HCT116 (cell line): ENCODE results near the gene GLOD4. TPM values are rescaled to one million over a fixed set of nuclear protein-coding genes. Genes with fewer than 3 reads are reported as not detected.

Experiments
- ATAC-seq: fragments of 200-7000 bp; cut with Tn5 transposase; 2 replicates; pipeline ENCODE4 v1.9.1; 2020; ENCODE audit warnings: mild to moderate bottlenecking, moderate library complexity
- BruUV-seq: library from RNA; stranded (reverse); fragments of 400-500 nt; replicated peaks from 2 replicates; lab custom pipeline; 2021; lab: Mats Ljungman, UMichigan
- CTCF ChIA-PET: fragments of 300-600 bp; sonication (Branson Sonifier 250); formaldehyde crosslinking; loops from one replicate; lab custom pipeline; 2021; ENCODE audit warnings: antibody characterized with exemption; lab: Charles Lee
- POLR2A ChIA-PET: fragments of 300-600, 350-600 bp; sonication (Branson Sonifier 250); formaldehyde crosslinking; loops from one replicate; lab custom pipeline; 2021; ENCODE audit warnings: antibody characterized with exemption; lab: Charles Lee
- RAD21 ChIA-PET, 2 experiments: fragments of 300-600 bp; sonication (Branson Sonifier 250); formaldehyde crosslinking; loops; one replicate each; lab custom pipeline; 2023; ENCODE audit warnings: low total read pairs in 2 of 2; ENCODE audit not compliant: uncharacterized antibody in 2 of 2, unreplicated experiment in 2 of 2, low non-redundant PET in 1 of 2; lab: Charles Lee
- DNase-seq: peaks from one replicate; pipeline ENCODE4 v3.0.0-alpha.2; 2010; ENCODE audit warnings: low read depth, low spot score
- H2AFZ ChIP-seq: fragments of 200-600 bp; shearing (Covaris generic), sonication (generic); 2 replicates; pipeline ENCODE4 v1.6.1; 2017; ENCODE audit warnings: low read depth, mixed run types, mixed read lengths, antibody characterized with exemption, low read length; ENCODE audit not compliant: poor library complexity, severe bottlenecking
- H3K27ac ChIP-seq: 2 replicates; pipeline ENCODE4 v1.5.1; 2012; ENCODE audit warnings: low read depth, low read length
- H3K27me3 ChIP-seq: fragments of 200-600 bp; sonication (generic); 2 replicates; pipeline ENCODE4 v1.6.1; 2016; ENCODE audit warnings: mixed run types, low read length, mixed read lengths; ENCODE audit not compliant: insufficient read depth
- H3K36me3 ChIP-seq, 2 experiments: fragments of 200-500 bp in 1 of 2; fragments of 200-600 bp in 1 of 2; sonication (Bioruptor generic) in 1 of 2; sonication (generic) in 1 of 2; 2 replicates each; pipeline versions ENCODE4 v1.5.1 to v1.6.1; 2014 to 2016; ENCODE audit warnings: low read length in 2 of 2, inconsistent platforms in 1 of 2, mixed read lengths in 1 of 2, mixed run types in 1 of 2; ENCODE audit not compliant: insufficient read depth in 2 of 2, control insufficient read depth in 1 of 2
- H3K4me1 ChIP-seq, 2 experiments: fragments of 200-600 bp in 1 of 2; sonication (generic) in 1 of 2; 2 replicates each; pipeline versions ENCODE4 v1.5.1 to v1.6.1; 2012 to 2017; ENCODE audit warnings: low read length in 2 of 2, inconsistent platforms in 1 of 2, mild to moderate bottlenecking in 1 of 2, mixed read lengths in 1 of 2, mixed run types in 1 of 2, moderate library complexity in 1 of 2; ENCODE audit not compliant: insufficient read depth in 2 of 2, control insufficient read depth in 1 of 2
- H3K4me2 ChIP-seq: fragments of 200-600 bp; sonication (generic); 2 replicates; pipeline ENCODE4 v1.6.1; 2017; ENCODE audit warnings: mixed run types, low read length, mixed read lengths
- H3K4me3 ChIP-seq, 2 experiments: fragments of 200-600 bp in 1 of 2; sonication (generic) in 1 of 2; replicated peaks in 1 of 2; 2 replicates each; pipeline ENCODE4 v1.5.1; 2011 to 2016; ENCODE audit warnings: low read length in 2 of 2, control low read depth in 1 of 2, low read depth in 1 of 2, mild to moderate bottlenecking in 1 of 2, mixed read lengths in 1 of 2, mixed run types in 1 of 2
- H3K79me2 ChIP-seq: fragments of 200-600 bp; sonication (generic); 2 replicates; pipeline ENCODE4 v1.6.1; 2017; ENCODE audit warnings: mild to moderate bottlenecking, mixed run types, low read length, moderate library complexity, mixed read lengths; ENCODE audit not compliant: insufficient read depth
- H3K9ac ChIP-seq: fragments of 200-600 bp; sonication (generic); 2 replicates; pipeline ENCODE4 v1.6.1; 2016; ENCODE audit warnings: low read length, mixed read lengths
- H3K9me2 ChIP-seq: fragments of 200-600 bp; sonication (generic), shearing (Covaris generic); 2 replicates; pipeline ENCODE4 v1.6.1; 2017; ENCODE audit warnings: mixed run types, mild to moderate bottlenecking, moderate library complexity; ENCODE audit not compliant: insufficient read depth
- H3K9me3 ChIP-seq, 2 experiments: fragments of 200-500 bp in 1 of 2; fragments of 200-600 bp in 1 of 2; sonication (Bioruptor generic) in 1 of 2; sonication (generic) in 1 of 2; 2 replicates each; pipeline ENCODE4 v1.6.1; 2014 to 2017; ENCODE audit warnings: low read length in 2 of 2, mixed read lengths in 2 of 2, inconsistent platforms in 1 of 2, low read depth in 1 of 2, mild to moderate bottlenecking in 1 of 2, mixed run types in 1 of 2, moderate library complexity in 1 of 2; ENCODE audit not compliant: control insufficient read depth in 1 of 2, insufficient read depth in 1 of 2
- H4K20me1 ChIP-seq: fragments of 200-600 bp; sonication (generic), shearing (Covaris generic); 2 replicates; pipeline ENCODE4 v1.6.1; 2017; ENCODE audit warnings: mixed run types, mild to moderate bottlenecking, moderate library complexity; ENCODE audit not compliant: insufficient read depth
- CEBPB ChIP-seq: IDR thresholded peaks from 2 replicates; pipeline ENCODE4 v1.6.1; 2012; ENCODE audit warnings: low read depth
- EZH2 ChIP-seq: fragments of 200-600 bp; sonication (generic); IDR thresholded peaks from 2 replicates; pipeline ENCODE4 v1.6.1; 2017; ENCODE audit warnings: antibody characterized with exemption, mixed run types
- POLR2A ChIP-seq: IDR thresholded peaks from 2 replicates; pipeline ENCODE4 v1.7.0; 2011; ENCODE audit warnings: borderline replicate concordance; ENCODE audit not compliant: insufficient read depth, insufficient read length; ENCODE audit errors: extremely low read depth
- SIN3A ChIP-seq: IDR thresholded peaks from 2 replicates; pipeline ENCODE4 v1.6.1; 2012; ENCODE audit warnings: low read depth
- YY1 ChIP-seq: IDR thresholded peaks from 2 replicates; pipeline ENCODE4 v1.6.1; 2011; ENCODE audit warnings: low read length, low read depth, moderate library complexity, mild to moderate bottlenecking; ENCODE audit not compliant: insufficient replicate concordance; ENCODE audit errors: extremely low read depth
- intact Hi-C: fragments of 100-400 bp; cut with micrococcal nuclease; formaldehyde crosslinking; loops from 2 replicates; pipeline ENCODE4 v1.10.0; 2022
- total RNA-seq: library from RNA; stranded (reverse); gene quantifications from one replicate; pipeline ENCODE4 v1.2.1, GENCODE V29; 2021; ENCODE audit not compliant: unreplicated experiment
- TF ChIP-seq, protein P1 (sequence below), 3 experiments: fragments of 200-600 bp in 1 of 3; sonication (generic) in 1 of 3; IDR thresholded peaks in 2 of 3; conservative IDR thresholded peaks in 1 of 3; 2 replicates each; pipeline ENCODE4 v1.5.1; 2012 to 2017; ENCODE audit warnings: low read depth in 2 of 3, low read length in 2 of 3, antibody characterized with exemption in 1 of 3, borderline replicate concordance in 1 of 3, control low read depth in 1 of 3, mild to moderate bottlenecking in 1 of 3, mixed read lengths in 1 of 3, mixed run types in 1 of 3, moderate library complexity in 1 of 3; ENCODE audit not compliant: insufficient read depth in 1 of 3

GLOD4 gene
- total RNA-seq, 1 experiment from 2014 or later: 80.7 TPM

DNA sequence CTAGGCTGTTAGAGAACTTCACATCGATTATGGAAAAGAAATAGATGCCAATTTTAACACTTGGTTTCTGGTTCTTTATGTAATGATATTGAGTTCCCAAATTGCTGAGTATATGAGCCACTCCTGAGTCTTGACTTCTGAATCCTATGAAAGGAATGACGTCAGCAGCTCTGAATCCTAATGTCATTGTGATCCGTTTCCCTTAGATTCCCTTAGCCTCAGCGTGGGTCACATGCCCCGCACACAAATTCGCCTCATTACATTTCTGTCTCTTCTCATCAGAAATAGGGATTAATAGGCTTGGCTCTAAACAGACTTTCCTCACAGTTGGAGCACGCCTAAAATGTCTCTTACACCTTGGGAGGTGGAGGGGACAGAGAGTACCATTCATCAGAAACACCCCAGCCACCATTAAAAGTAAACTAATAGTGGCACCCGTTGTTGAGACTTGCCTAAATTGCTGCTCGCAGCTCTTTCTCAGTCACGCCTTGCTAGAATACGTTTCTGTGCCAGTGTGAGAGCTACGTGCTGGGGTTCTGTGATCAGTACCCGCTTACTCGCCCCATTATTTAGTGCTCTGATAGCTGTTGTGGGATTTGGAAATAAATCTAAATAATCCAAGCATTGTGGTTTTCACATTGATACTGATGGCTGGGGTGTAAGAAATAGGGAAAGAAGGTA lies 7.2 kb upstream of the GLOD4 start (continued):
- no peak for TF ChIP-seq EZH2
- TF ChIP-seq YY1: no peak

DNA sequence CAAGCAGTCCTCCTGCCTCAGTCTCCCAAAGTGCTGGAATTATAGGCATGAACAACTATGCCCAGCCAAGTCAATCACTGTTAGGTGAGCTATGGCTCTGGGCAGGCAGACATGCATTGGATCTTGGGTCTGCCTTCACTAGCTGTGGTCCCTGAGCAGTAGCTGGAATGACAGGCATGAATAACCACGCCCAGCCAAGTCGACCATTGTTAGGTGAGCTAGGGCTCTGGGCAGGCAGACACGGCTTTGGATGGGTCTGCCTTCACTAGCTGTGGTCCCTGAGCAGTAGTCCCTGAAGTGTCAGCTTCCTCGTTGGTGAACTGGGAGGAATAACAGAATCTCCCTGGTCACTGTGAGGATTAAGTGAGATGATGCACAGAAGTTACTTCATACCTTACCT lies 6.5 kb upstream of the GLOD4 start:
- DNase-seq (no peak), ATAC-seq (no peak)
- ChIA-PET CTCF (no interaction called here), POLR2A (no interaction called here), RAD21 (no interaction called here)
- H3K36me3 ChIP-seq: peaks cover 11 to 42% of the 10 kb centered on the region in 2 experiments; a peak in 3 of 4 replicates
- peaks cover 53% of the 10 kb centered on the region for H3K79me2 ChIP-seq
- no peak overlapping the region for H3K4me3 ChIP-seq
- intact Hi-C loops: no loop called here
- no peak overlapping the region for H3K9ac ChIP-seq
- BruUV-seq: no TSS peak
- H3K9me3 ChIP-seq: no peaks in the 10 kb centered on the region
- no peak overlapping the region for H3K4me2 ChIP-seq
- TF ChIP-seq POLR2A (no peak), SIN3A (no peak), CEBPB (no peak), EZH2 (no peak)
- TF ChIP-seq, protein P1, sequence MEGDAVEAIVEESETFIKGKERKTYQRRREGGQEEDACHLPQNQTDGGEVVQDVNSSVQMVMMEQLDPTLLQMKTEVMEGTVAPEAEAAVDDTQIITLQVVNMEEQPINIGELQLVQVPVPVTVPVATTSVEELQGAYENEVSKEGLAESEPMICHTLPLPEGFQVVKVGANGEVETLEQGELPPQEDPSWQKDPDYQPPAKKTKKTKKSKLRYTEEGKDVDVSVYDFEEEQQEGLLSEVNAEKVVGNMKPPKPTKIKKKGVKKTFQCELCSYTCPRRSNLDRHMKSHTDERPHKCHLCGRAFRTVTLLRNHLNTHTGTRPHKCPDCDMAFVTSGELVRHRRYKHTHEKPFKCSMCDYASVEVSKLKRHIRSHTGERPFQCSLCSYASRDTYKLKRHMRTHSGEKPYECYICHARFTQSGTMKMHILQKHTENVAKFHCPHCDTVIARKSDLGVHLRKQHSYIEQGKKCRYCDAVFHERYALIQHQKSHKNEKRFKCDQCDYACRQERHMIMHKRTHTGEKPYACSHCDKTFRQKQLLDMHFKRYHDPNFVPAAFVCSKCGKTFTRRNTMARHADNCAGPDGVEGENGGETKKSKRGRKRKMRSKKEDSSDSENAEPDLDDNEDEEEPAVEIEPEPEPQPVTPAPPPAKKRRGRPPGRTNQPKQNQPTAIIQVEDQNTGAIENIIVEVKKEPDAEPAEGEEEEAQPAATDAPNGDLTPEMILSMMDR (IDR thresholded peaks at IDR 0.05 in 2 of 3, conservative IDR thresholded peaks at IDR 0.05 in 1 of 3; ENCODE audit: borderline replicate concordance in 1 of 3, insufficient read depth in 1 of 3, low read depth in 2 of 3, low read length in 2 of 3): no peak
- peaks cover under 1 to 5% of the 10 kb centered on the region in 2 experiments; a peak in 3 of 4 replicates for H3K4me1 ChIP-seq
- H2AFZ ChIP-seq: no peak overlapping the region
- H4K20me1 ChIP-seq: no peaks in the 10 kb centered on the region
- H3K9me2 ChIP-seq: no peaks in the 10 kb centered on the region
- H3K27ac ChIP-seq: no peak overlapping the region
- no peaks in the 10 kb centered on the region for H3K27me3 ChIP-seq
